GM18951 (cell line): ENCODE results near the gene D2HGDH.
"Not testable (repeated sequence)": the region's sequence is repeated elsewhere in the genome, so short reads cannot be mapped to it uniquely, and the experiment has no call there.

Experiments
- POLR2A ChIP-seq: IDR thresholded peaks from 4 replicates; pipeline ENCODE4 v1.6.1; 2011; ENCODE audit warnings: mild to moderate bottlenecking; ENCODE audit not compliant: insufficient read length, insufficient read depth; ENCODE audit errors: extremely low read depth
- in situ Hi-C: fragments of 300-500 bp; cut with MboI; formaldehyde crosslinking; loops from one replicate; pipeline ENCODE4 v1.12.0; 2022; ENCODE audit warnings: low sequenced_read_pairs, mixed read lengths, inconsistent platforms; ENCODE audit not compliant: unreplicated experiment

The D2HGDH gene

DNA sequence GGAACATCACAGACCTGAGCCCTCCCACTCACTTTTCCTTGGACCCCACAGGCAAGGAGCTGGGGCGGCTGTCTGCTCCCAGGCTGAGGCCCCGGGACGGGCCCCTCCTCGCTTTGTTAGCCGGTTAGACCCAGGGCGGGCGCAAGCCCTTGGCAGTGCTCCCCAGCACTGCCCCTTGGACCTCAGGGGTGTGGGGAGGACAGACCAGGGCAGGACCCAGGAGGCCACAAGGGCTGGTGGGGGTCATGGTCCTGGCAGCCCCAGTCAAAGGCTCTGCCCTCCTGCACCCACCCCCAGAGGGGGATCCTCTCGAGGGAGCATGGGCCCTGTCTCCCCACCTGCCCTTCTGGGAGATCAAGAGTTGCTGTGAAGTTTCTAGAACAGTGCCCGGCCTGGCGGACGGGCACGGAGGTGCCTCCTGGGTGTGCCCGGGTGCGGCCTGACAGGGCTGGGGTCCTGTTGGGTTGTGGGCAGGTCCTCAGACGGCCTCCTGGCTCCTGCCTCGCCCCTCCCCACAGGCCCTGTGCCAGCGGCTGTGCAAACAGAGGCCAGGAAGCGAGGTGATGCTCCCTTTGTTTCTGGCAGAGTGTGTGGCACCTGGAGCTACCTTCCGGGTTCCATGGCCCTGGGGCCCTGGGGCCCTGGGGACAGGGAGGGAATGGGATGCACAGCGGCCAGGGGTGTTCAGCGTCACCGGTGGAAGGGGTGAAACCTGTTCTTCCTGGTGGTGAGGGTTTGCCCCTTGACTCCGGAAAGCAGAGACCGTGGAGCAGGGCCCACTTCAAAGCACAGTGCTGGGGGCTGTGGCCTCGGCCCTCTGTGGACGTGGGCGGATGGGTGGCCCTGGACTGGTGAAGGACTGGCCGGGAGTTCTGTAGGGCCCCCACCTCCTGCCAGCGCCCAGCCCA lies 39.3 kb downstream of the D2HGDH start:
- TF ChIP-seq POLR2A, result no peak
- in situ Hi-C loops, result no loop called here

DNA sequence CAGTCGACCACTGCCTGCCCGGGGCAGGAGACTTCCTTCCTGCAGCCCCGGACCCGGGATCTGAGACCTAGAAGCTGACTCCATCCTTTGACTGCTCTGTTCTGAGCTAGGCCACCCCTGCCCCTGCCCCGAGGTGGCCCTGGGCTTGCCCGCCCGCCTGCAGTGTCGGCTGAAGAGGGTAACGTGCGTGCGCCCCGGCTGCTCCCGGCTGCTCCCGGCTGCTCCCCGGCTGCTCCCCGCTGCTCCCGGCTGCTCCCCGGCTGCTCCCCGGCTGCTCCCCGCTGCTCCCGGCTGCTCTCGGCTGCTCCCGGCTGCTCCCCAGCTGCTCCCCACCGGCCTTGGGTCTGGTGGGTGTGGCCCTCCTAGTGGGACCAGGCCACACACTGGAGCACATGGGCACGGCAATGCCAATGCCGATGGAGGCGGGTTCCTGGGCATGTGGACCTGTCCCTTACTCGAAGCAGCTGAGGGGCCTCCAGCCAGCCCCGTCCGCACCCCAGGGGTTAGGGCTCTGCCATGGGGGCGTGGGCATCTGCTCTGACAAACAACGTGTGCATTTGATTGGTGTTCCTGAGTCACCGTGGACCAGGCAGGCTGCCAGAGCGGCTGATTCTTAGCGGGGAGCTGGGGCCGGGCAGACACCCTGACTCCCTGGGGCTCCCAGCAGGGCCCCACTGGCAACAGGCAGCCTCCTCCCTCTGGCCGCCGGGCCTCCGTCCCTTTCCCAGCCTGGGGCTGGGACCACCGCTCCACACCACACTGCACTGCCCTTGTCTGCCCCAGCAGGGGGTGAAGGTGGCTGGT lies 40.2 kb downstream of the D2HGDH start:
- in situ Hi-C loops, result no loop called here
- no peak for TF ChIP-seq POLR2A

DNA sequence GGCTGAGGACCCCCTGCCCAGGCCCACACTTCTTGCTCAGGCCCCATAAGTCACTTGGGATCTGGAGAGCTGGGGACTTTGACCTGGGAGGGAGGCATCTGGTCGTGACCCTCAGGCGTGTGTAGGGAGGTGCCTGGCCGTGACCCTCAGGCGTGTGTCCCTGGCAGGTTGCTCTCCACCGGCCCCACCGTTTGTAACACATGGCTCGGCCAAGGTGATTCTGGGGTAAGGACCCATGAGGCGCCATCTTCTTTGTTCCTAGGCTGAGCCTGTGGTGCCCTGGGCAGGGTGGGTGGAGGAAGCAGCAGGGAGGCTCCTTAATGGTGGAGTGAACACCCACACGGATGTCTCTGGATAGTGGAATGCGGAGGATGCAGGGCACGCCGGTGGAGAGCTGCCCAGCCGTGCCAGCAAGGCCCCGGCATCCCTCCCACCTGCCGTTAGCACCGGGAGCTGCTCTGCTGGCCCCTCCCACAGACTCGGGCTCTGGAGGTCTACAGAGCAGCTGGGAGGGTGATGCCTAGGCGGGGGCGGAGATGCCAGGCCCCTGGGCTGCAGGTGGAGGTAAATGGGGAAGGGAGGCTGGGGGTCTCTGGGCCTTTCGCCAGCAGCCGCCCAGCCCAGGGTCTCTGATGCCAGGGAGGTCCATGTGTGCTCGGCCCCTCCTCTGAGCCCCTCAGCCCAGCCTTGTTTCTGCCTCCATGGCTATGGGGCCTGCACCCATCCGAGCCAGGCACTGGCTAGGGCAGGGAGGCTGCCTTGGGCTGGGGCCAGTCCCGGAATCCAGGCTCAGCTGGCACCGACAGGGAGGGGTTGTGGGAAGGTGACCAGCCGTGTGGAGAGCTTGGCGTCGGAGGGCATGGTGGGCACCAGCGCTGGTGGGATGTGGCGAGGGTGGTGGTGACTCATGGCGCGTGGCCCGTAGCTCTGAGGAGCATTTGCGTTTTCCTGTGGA lies 41.1 kb downstream of the D2HGDH start:
- TF ChIP-seq POLR2A, result no peak
- in situ Hi-C loops, result no loop called here

DNA sequence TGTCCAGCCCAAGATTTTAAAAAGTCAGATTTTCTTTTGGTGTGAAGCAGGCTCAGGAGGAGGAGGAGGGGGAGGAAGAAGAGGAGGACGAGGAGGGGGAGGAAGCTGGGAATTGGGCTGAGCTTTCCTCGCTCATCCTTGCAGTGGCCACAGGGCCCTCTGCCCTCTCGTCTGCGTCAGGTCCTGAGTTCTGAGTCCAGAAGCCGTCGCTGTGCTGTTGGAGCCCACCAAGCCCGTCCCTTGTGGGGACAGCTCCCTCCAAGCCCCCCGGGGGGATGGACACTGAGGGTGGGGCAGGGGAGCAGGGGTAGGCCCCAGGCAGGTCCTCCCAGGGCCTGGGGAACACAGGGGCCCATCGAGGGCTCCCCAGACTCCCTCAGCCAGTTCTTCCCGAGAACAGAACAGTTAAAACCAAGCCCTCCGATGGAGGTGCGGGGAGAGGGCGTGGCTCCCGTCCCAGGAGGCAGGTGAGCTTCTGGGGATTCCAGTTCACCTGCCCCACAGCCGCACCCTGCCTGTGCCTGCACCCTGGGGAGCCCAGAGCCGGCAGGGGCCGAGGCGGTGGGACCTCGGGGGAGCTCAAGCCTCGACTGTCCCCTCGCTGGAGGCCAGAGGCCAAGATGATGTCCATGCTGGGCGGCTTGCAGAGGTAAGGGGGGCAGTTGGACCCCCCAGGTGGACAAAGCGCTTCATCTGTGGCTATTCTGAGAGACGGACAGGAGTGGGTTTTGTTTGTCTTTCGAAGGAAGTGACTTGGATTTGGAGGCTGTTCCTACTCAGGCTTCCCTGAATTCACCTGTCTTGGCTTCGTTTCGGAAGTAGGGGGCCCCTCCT lies 42.1 kb downstream of the D2HGDH start, which contains the start of gene GAL3ST2:
Gene GAL3ST2, plus strand, starts transcription at position 487 of the 834 bp plus-strand sequence. Its CDS starts 134 bp downstream, at position 621.
- in situ Hi-C loops, result no loop called here
- TF ChIP-seq POLR2A, result no peak

DNA sequence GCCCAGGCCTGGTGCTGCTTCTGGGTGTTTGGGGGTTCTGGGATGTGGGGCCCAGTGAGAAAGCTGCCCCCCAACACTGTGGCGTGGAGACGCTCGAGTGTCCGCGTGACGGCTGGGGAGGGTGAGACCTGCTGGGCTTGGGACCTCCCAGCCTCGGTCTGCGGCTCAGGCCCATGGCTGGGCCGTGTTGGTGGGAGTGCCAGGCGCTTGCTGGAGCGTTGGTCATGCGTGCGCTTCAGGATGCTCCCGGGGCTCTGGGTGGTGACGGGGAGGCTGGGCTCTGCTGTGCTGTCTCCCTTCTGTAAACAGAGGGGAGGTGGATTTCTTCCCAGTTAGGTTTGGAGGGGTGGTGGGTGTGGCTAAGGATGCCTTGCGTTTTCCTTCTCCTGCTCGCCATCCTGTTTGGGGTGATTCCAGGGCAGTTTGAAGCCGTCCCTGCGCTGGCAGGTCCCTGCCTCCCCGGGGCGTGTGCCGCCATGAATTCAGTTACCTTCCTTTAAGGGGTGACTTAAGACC lies 42.8 kb downstream of the D2HGDH start:
- in situ Hi-C loops, result no loop called here
- no peak for TF ChIP-seq POLR2A

DNA sequence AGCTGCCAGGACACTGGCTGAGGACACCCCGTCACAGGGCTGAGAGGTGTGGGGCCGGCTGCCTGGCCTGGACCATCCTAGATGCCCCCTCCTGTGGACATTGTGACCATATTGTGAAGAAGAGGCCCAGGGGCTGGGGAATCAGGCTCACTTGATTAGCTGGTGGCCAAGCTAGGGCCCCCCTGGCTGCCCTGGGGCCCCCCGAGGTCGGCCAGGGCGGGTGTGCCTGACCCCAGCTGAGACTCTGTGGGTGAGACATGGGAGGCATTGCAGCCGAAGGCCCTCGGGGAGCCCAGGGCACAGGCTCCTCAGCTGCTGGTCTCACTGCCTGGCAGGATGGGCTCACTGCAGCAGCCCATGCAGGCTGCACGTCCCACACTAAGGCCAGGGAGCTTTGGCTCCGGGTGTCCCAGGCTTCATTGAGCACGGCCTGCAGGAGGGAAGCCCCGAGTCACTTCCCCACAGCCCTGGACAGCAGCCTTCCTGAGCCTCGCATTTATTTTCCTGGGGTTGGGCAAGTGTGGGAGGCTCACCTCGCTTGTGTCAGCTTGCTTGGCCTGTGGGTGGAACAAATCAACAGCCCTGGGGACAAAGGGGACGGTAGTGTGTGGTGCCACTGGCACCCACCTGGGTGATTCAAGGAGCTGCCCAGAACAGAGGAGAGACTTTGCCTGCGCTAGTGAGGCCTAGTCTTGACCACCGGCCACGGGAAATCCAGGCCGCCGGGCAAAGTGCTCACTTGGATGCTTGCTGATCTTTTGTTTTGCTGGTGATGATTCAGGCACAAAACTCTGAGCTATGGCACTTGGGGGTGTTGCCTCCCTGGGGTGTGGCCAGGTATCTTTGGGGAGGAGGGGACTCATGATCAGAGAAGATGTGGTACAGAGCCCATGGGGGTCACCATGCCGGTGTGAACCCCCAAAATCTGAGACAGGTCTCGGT lies 43.5 kb downstream of the D2HGDH start:
- in situ Hi-C loops, result no loop called here
- TF ChIP-seq POLR2A, result no peak

DNA sequence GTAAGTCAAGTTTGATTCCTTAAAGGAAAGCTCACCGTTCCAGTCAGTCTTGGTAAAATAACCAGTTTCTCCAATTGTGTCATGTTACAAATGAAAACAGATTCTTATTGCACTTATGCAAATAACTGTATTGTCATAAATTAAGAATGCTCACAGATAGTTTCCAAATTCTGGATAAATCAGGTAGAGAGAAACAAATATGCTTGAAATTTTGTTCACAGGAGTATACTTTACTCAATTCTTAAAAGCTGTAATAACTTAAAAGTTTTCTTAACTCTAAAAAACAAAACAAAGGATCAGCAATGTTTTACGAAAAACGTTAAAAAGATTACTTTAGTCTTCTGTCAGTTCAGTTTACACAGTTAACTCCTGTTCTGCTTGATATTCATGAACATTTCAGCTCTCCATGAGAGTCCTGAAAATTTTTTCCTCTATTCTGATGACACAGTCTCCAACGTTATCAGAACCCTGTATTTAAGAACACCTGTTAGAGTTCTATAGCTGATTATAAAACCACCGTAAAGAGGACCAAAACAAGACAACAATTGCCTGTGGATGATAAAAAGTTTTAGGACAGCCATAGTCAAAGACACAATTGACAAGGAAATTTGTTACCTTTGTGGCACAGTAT lies 46.6 kb downstream of the D2HGDH start:
- in situ Hi-C loops, result no loop called here
- no peak for TF ChIP-seq POLR2A

DNA sequence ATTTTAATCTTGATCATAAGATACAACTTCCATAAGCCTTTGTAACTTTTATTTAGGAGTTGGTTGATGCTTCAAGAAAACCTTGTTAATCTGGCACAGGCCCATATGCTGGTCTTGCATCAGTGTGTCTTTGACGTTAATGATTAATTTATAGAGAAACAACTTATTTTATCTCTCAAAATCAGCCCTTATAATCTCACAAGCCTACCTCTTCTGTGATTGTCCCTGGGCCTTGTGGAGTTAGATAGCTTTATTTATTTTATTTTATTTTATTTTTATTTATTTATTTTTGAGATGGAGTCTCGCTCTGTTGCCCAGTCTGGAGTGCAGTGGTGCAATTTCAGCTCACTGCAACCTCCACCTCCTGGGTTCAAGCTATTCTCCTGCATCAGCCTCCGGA lies 47.6 kb downstream of the D2HGDH start:
- in situ Hi-C loops, result not testable (repeated sequence)

DNA sequence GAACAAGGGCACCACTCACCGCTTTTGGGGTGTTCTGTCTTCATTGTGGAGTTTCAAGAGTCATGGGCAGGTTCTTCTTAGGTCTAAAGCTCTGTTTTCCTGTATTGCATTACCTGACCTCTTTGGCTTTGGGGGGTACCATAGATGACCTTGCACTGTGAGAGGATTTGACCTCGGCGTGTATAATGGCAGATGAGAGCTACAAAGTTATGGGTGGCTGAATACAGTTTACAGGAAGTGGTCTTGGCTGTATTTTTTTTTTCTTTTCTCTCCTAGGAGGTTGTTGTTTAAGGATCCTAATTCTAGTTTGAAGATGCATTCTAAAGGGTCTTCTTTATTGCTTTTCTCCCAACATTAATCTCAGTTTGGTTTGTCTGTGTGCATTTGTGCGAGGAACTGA lies 53.7 kb downstream of the D2HGDH start:
- in situ Hi-C loops, result no loop called here
- no peak for TF ChIP-seq POLR2A

DNA sequence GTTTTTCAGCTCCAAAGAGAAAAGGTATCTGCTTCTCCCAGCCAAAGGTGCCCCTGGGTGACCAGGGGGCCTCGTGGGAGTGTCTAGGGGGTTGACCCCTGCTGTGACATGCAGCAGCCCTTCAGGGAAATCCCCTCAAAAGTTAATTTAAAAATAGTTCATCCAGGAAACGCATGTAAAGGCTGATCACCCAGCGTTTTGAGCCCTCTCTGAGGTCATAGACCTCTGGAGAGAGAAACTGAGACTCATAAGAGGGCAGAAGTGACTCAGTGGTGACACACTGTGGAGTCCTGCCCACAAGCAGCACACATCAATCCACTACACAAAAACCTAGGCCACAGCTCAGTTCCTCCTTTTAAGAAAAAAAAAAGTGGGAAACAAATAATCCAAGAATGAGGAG lies 54.1 kb downstream of the D2HGDH start:
- in situ Hi-C loops, result no loop called here
- no peak for TF ChIP-seq POLR2A

DNA sequence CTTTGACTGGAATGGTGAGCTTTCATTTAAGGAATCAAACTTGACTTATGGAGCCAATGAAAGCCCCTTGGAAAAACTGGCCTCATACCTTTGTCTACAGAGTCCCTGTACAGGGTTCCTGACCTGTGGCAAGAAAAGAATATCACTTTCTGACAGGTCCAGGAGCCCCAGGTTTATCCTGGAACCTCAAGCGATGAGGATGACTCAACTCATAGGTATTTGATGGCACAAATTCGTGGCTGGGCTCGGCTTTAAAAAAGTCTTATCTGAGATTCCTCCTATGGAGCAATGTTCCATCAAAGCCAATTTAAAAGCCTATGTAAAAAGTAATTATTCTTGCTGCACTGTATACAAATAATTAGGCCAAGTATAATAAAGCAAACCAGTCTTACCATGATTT lies 57.0 kb downstream of the D2HGDH start:
- in situ Hi-C loops, result not testable (repeated sequence)
